Liver (tissue), 9 donors: ENCODE results near the gene ATXN1. TPM values are rescaled to one million over a fixed set of nuclear protein-coding genes. Genes with fewer than 3 reads are reported as not detected.

ENCODE experiments used
- DNase-seq: peaks from one replicate; pipeline ENCODE4 v3.0.0-alpha.2; 2017; ENCODE audit warnings: low spot score
- H3K27ac ChIP-seq, 2 donors: one replicate each; pipeline ENCODE4 v1.7.0; 2013; ENCODE audit warnings: inconsistent platforms in 2 of 2, low read length in 2 of 2, control low read depth in 1 of 2, low read depth in 1 of 2, mild to moderate bottlenecking in 1 of 2
- H3K27me3 ChIP-seq, 4 donors: one replicate each; pipeline versions ENCODE4 v1.6.1 to v1.7.0; 2013; ENCODE audit warnings: low read length in 3 of 4, inconsistent platforms in 1 of 4, mild to moderate bottlenecking in 1 of 4, moderate library complexity in 1 of 4; ENCODE audit not compliant: control insufficient read depth in 4 of 4, insufficient read depth in 4 of 4
- H3K36me3 ChIP-seq, 4 donors: one replicate each; pipeline versions ENCODE4 v1.6.1 to v1.7.0; 2013; ENCODE audit warnings: low read length in 3 of 4, mild to moderate bottlenecking in 3 of 4, low read depth in 1 of 4, moderate library complexity in 1 of 4; ENCODE audit not compliant: control insufficient read depth in 4 of 4, insufficient read depth in 3 of 4
- H3K4me1 ChIP-seq, 4 donors: one replicate each; pipeline versions ENCODE4 v1.6.1 to v1.7.0; 2013; ENCODE audit warnings: low read length in 3 of 4, mild to moderate bottlenecking in 3 of 4, moderate library complexity in 1 of 4; ENCODE audit not compliant: control insufficient read depth in 4 of 4, insufficient read depth in 4 of 4
- H3K4me3 ChIP-seq, 3 donors: one replicate each; pipeline versions ENCODE4 v1.6.1 to v1.7.0; 2013; ENCODE audit warnings: low read length in 3 of 3, control low read depth in 1 of 3, low read depth in 1 of 3, mild to moderate bottlenecking in 1 of 3
- H3K9ac ChIP-seq, 2 donors: one replicate each; pipeline ENCODE4 v1.7.0; 2013; ENCODE audit warnings: low read length in 2 of 2, mild to moderate bottlenecking in 2 of 2, moderate library complexity in 2 of 2, control low read depth in 1 of 2, low read depth in 1 of 2
- H3K9me3 ChIP-seq, 4 donors: one replicate each; pipeline versions ENCODE4 v1.6.1 to v1.7.0; 2013; ENCODE audit warnings: low read length in 3 of 4; ENCODE audit not compliant: control insufficient read depth in 4 of 4
- EGR1 ChIP-seq, 2 donors: IDR thresholded peaks; 2 replicates each; pipeline ENCODE4 v1.6.1; 2016 to 2018; ENCODE audit warnings: antibody characterized with exemption in 2 of 2, low read depth in 2 of 2
- FOXA2 ChIP-seq: IDR thresholded peaks from 2 replicates; pipeline ENCODE4 v1.6.1; 2016; ENCODE audit warnings: antibody characterized with exemption
- GABPA ChIP-seq, 2 donors: IDR thresholded peaks in 1 of 2; conservative IDR thresholded peaks in 1 of 2; 2 replicates each; pipeline ENCODE4 v1.6.1; 2016; ENCODE audit warnings: antibody characterized with exemption in 2 of 2, mild to moderate bottlenecking in 1 of 2, moderate library complexity in 1 of 2
- HNF4A ChIP-seq, 2 donors: conservative IDR thresholded peaks; 2 replicates each; pipeline ENCODE4 v1.6.1; 2016; ENCODE audit warnings: antibody characterized with exemption in 2 of 2, mild to moderate bottlenecking in 2 of 2
- HNF4G ChIP-seq: IDR thresholded peaks from 2 replicates; pipeline ENCODE4 v1.6.1; 2016; ENCODE audit warnings: antibody characterized with exemption
- JUND ChIP-seq, 2 donors: IDR thresholded peaks; 2 replicates each; pipeline ENCODE4 v1.6.1; 2016; ENCODE audit warnings: antibody characterized with exemption in 2 of 2
- NR2F2 ChIP-seq: IDR thresholded peaks from 2 replicates; pipeline ENCODE4 v1.6.1; 2016; ENCODE audit warnings: antibody characterized with exemption
- RAD21 ChIP-seq, 2 donors: IDR thresholded peaks; 2 replicates each; pipeline ENCODE4 v1.6.1; 2016; ENCODE audit warnings: antibody characterized with exemption in 2 of 2, mild to moderate bottlenecking in 2 of 2
- RXRA ChIP-seq, 2 donors: IDR thresholded peaks; 2 replicates each; pipeline ENCODE4 v1.6.1; 2017 to 2018; ENCODE audit warnings: antibody characterized with exemption in 2 of 2, mild to moderate bottlenecking in 1 of 2
- SP1 ChIP-seq: IDR thresholded peaks from 2 replicates; pipeline ENCODE4 v1.6.1; 2018; ENCODE audit warnings: antibody characterized with exemption, mild to moderate bottlenecking
- TAF1 ChIP-seq: conservative IDR thresholded peaks from 2 replicates; pipeline ENCODE4 v1.6.1; 2016; ENCODE audit warnings: antibody characterized with exemption, mild to moderate bottlenecking
- YY1 ChIP-seq: IDR thresholded peaks from 2 replicates; pipeline ENCODE4 v1.6.1; 2016; ENCODE audit warnings: antibody characterized with exemption, mild to moderate bottlenecking
- WGBS: extraction: QIAGEN DNeasy Blood & Tissue Kit; methylation state at CpG from one replicate; pipeline ENCODE4 v1.1.7; 2013; 5-methylcytosine and 5-hydroxymethylcytosine counted together
- polyA plus RNA-seq, 2 donors: library from polyadenylated mRNA; stranded (reverse) in 1 of 2; unstranded in 1 of 2; fragments of 200-250 nt in 1 of 2; fragments of >200 nt in 1 of 2; fragmentation: Nextera tagmentation in 1 of 2; extraction: Ambion mirVana in 1 of 2; gene quantifications; one replicate each; pipeline versions ENCODE4 v1.2.1 to v1.2.3, GENCODE V29; 2013 to 2015
- total RNA-seq, 2 donors: library from RNA; depleted of rRNA; stranded (reverse); fragments of >200 nt; gene quantifications; one replicate each; pipeline ENCODE4 v1.2.3, GENCODE V29; 2014
- TF ChIP-seq, protein P1 (sequence below): IDR thresholded peaks from 2 replicates; pipeline ENCODE4 v1.6.1; 2016; ENCODE audit warnings: antibody characterized with exemption
- TF ChIP-seq, protein P2 (sequence below): IDR thresholded peaks from 2 replicates; pipeline ENCODE4 v1.6.1; 2016; ENCODE audit warnings: antibody characterized with exemption, mild to moderate bottlenecking
- TF ChIP-seq, protein P3 (sequence below): IDR thresholded peaks from 2 replicates; pipeline ENCODE4 v1.6.1; 2016; ENCODE audit warnings: antibody characterized with exemption
- TF ChIP-seq, protein P4 (sequence below): IDR thresholded peaks from 2 replicates; pipeline ENCODE4 v1.6.1; 2016; ENCODE audit warnings: antibody characterized with exemption
- TF ChIP-seq, protein P5 (sequence below): fragments of 150-350 bp; IDR thresholded peaks from 2 replicates; pipeline ENCODE4 v1.5.1; 2017; ENCODE audit warnings: improper control_type of control experiment, low read depth, low read length; ENCODE audit not compliant: missing input control
- donor health status: healthy.
- donor health status: healthy.
- donor health status: healthy.
- donor health status: healthy.
- donor health status: healthy.

ATXN1 gene
- total and polyA plus RNA-seq, 4 donors: 4.3 to 29.7 (median 8.2) TPM

DNA sequence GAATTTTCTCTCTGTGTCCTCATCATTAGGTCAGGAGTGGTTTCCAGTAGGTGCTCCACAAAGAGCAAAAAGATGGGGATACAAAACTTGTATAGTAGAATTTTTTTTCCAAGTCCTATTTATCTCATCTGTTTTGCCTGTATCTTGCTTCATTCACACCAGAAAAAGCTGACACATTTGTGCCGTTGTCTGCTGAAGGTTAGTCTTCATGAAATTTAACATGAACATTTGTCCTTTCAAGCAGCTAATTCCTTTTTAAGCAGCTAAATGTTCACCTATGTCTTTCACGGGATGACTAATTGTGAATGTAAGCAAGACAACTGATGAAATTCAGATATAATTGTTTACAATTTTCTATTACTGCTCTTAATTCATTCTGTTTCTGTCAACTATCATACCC, 83.8 kb downstream of the ATXN1 start:
- Histone ChIP-seq H3K36me3 (no peaks in the 10 kb centered on the region), H3K4me1 (peaks cover 3 to 34% (median 18%) of the 10 kb centered on the region in 4 donors), H3K9me3 (no peaks in the 10 kb centered on the region), H3K27me3 (no peaks in the 10 kb centered on the region), H3K4me3 (no peak overlapping the region), H3K9ac (peak overlapping the region in 1 of 2 donors; percentile 22), H3K27ac (peak overlapping the region; percentile 62 to 65)
- no peak for DNase-seq
- 67% methylated on average over 2 of the region's 2 CpGs for WGBS
- TF ChIP-seq HNF4A (conservative IDR thresholded peaks at IDR 0.05): no peak
- TF ChIP-seq GABPA (IDR thresholded peaks at IDR 0.05 in 1 of 2, conservative IDR thresholded peaks at IDR 0.05 in 1 of 2): no peak
- no peak for TF ChIP-seq FOXA2
- TF ChIP-seq NR2F2: no peak
- TF ChIP-seq JUND (IDR thresholded peaks at IDR 0.05): no peak
- no peak for TF ChIP-seq RAD21 (IDR thresholded peaks at IDR 0.05)
- TF ChIP-seq, protein P1, sequence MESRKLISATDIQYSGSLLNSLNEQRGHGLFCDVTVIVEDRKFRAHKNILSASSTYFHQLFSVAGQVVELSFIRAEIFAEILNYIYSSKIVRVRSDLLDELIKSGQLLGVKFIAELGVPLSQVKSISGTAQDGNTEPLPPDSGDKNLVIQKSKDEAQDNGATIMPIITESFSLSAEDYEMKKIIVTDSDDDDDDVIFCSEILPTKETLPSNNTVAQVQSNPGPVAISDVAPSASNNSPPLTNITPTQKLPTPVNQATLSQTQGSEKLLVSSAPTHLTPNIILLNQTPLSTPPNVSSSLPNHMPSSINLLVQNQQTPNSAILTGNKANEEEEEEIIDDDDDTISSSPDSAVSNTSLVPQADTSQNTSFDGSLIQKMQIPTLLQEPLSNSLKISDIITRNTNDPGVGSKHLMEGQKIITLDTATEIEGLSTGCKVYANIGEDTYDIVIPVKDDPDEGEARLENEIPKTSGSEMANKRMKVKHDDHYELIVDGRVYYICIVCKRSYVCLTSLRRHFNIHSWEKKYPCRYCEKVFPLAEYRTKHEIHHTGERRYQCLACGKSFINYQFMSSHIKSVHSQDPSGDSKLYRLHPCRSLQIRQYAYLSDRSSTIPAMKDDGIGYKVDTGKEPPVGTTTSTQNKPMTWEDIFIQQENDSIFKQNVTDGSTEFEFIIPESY: no peak
- no peak for TF ChIP-seq HNF4G
- TF ChIP-seq, protein P2, sequence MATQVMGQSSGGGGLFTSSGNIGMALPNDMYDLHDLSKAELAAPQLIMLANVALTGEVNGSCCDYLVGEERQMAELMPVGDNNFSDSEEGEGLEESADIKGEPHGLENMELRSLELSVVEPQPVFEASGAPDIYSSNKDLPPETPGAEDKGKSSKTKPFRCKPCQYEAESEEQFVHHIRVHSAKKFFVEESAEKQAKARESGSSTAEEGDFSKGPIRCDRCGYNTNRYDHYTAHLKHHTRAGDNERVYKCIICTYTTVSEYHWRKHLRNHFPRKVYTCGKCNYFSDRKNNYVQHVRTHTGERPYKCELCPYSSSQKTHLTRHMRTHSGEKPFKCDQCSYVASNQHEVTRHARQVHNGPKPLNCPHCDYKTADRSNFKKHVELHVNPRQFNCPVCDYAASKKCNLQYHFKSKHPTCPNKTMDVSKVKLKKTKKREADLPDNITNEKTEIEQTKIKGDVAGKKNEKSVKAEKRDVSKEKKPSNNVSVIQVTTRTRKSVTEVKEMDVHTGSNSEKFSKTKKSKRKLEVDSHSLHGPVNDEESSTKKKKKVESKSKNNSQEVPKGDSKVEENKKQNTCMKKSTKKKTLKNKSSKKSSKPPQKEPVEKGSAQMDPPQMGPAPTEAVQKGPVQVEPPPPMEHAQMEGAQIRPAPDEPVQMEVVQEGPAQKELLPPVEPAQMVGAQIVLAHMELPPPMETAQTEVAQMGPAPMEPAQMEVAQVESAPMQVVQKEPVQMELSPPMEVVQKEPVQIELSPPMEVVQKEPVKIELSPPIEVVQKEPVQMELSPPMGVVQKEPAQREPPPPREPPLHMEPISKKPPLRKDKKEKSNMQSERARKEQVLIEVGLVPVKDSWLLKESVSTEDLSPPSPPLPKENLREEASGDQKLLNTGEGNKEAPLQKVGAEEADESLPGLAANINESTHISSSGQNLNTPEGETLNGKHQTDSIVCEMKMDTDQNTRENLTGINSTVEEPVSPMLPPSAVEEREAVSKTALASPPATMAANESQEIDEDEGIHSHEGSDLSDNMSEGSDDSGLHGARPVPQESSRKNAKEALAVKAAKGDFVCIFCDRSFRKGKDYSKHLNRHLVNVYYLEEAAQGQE: no peak
- TF ChIP-seq EGR1 (IDR thresholded peaks at IDR 0.05; ENCODE audit: low read depth in 2 of 2): no peak
- no peak for TF ChIP-seq RXRA (IDR thresholded peaks at IDR 0.05)
- TF ChIP-seq, protein P3, sequence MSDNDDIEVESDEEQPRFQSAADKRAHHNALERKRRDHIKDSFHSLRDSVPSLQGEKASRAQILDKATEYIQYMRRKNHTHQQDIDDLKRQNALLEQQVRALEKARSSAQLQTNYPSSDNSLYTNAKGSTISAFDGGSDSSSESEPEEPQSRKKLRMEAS: no peak
- TF ChIP-seq TAF1: no peak
- no peak for TF ChIP-seq YY1
- TF ChIP-seq, protein P4, sequence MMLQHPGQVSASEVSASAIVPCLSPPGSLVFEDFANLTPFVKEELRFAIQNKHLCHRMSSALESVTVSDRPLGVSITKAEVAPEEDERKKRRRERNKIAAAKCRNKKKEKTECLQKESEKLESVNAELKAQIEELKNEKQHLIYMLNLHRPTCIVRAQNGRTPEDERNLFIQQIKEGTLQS: no peak

DNA sequence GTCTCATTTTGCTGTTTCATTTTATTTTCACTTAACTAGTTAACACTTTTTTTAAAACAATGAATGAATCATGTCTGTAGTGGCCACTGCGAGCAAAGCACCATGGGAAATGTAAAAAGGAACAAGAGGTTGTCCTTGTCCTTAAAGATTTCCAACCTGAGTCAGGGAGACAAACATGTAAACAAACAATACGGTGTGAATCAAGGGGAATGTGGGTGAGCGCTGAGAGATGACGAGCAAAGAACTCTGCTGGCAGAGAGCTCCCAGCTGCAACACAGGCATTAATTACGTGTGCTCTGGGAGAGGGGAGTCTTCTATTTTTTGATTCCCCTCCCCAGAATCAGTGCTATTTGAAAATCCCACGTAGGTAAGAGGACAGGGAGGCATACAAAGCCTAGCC, 84.3 kb downstream of the ATXN1 start:
- Histone ChIP-seq H3K9ac (no peak overlapping the region), H3K27me3 (no peaks in the 10 kb centered on the region), H3K4me3 (no peak overlapping the region), H3K9me3 (no peaks in the 10 kb centered on the region), H3K27ac (peak overlapping the region; percentile 62 to 65), H3K36me3 (no peaks in the 10 kb centered on the region), H3K4me1 (peaks cover 4 to 38% (median 22%) of the 10 kb centered on the region in 4 donors)
- DNase-seq: no peak
- TF ChIP-seq EGR1 (IDR thresholded peaks at IDR 0.05; ENCODE audit: low read depth in 2 of 2) (no peak), RXRA (IDR thresholded peaks at IDR 0.05) (no peak), FOXA2 (no peak), NR2F2 (no peak), SP1 (no peak), JUND (IDR thresholded peaks at IDR 0.05) (no peak), YY1 (no peak), HNF4A (conservative IDR thresholded peaks at IDR 0.05) (no peak)
- TF ChIP-seq, protein P3: no peak
- TF ChIP-seq, protein P5, sequence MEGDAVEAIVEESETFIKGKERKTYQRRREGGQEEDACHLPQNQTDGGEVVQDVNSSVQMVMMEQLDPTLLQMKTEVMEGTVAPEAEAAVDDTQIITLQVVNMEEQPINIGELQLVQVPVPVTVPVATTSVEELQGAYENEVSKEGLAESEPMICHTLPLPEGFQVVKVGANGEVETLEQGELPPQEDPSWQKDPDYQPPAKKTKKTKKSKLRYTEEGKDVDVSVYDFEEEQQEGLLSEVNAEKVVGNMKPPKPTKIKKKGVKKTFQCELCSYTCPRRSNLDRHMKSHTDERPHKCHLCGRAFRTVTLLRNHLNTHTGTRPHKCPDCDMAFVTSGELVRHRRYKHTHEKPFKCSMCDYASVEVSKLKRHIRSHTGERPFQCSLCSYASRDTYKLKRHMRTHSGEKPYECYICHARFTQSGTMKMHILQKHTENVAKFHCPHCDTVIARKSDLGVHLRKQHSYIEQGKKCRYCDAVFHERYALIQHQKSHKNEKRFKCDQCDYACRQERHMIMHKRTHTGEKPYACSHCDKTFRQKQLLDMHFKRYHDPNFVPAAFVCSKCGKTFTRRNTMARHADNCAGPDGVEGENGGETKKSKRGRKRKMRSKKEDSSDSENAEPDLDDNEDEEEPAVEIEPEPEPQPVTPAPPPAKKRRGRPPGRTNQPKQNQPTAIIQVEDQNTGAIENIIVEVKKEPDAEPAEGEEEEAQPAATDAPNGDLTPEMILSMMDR: no peak
- 55% methylated on average over 6 of the region's 6 CpGs for WGBS
